ENCODE data around the gene BST1. TPM values are rescaled to one million over a fixed set of nuclear protein-coding genes. Genes with fewer than 3 reads are reported as not detected.
A peak's percentile ranks its signal among the peaks of the same experiment; 100 is the strongest.

BST1 gene
- total RNA-seq, 1 experiment from 2014 or later: 0.41 TPM

DNA sequence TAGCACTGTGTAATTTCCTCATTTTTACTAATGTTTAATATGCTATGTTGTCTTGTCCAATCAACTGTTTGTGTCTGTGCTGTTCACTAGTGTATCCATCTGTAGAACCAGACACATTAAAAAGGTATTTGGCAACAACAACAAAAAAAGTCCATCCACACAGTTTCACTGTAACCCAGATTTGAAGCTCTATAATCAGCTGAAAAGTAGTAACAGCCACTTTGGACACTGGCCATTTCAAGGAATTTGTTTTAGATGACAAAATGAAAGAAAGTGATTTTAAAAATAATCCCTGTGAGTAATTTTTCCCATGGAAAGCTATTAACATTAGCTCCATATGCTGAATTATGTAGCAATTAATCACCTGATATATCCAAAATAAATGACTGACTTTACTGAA is 45.5 kb upstream of the BST1 start:
- no TSS peak for BruUV-seq (replicated peaks)
- Mint-ChIP-seq H3K4me3 (ENCODE audit: unreplicated experiment) (peak overlapping the region; percentile 43), H3K9me3 (ENCODE audit: unreplicated experiment) (no peaks in the 10 kb centered on the region), H3K4me1 (ENCODE audit: low read depth, unreplicated experiment) (peaks cover 6% of the 10 kb centered on the region), H3K27ac (ENCODE audit: unreplicated experiment) (peak overlapping the region; percentile 28), H3K27me3 (ENCODE audit: insufficient read depth, unreplicated experiment) (no peaks in the 10 kb centered on the region), H3K36me3 (ENCODE audit: insufficient read depth, unreplicated experiment) (peaks cover 23% of the 10 kb centered on the region)
- intact Hi-C loops (cut with micrococcal nuclease; ENCODE audit: unreplicated experiment): loop anchor here (10.0 kb wide), 1 partner anchor 423 kb away; no protein-coding TSS in a partner anchor
- no peaks in the 10 kb centered on the region for H3K36me3 ChIP-seq (ENCODE audit: control insufficient read depth, insufficient read depth, low read length)
- H3K27me3 ChIP-seq (replicated peaks; ENCODE audit: control insufficient read depth, insufficient read depth, low read length): no peaks in the 10 kb centered on the region
- peaks cover 6% of the 10 kb centered on the region for H3K4me1 ChIP-seq
- H3K9me3 ChIP-seq: no peaks in the 10 kb centered on the region
- H3K4me3 ChIP-seq (ENCODE audit: low read depth, low read length): no peak overlapping the region
- DNase-seq: no peak
- ChIA-PET CTCF (no interaction called here), POLR2A (no interaction called here)
- TF ChIP-seq, protein P1, sequence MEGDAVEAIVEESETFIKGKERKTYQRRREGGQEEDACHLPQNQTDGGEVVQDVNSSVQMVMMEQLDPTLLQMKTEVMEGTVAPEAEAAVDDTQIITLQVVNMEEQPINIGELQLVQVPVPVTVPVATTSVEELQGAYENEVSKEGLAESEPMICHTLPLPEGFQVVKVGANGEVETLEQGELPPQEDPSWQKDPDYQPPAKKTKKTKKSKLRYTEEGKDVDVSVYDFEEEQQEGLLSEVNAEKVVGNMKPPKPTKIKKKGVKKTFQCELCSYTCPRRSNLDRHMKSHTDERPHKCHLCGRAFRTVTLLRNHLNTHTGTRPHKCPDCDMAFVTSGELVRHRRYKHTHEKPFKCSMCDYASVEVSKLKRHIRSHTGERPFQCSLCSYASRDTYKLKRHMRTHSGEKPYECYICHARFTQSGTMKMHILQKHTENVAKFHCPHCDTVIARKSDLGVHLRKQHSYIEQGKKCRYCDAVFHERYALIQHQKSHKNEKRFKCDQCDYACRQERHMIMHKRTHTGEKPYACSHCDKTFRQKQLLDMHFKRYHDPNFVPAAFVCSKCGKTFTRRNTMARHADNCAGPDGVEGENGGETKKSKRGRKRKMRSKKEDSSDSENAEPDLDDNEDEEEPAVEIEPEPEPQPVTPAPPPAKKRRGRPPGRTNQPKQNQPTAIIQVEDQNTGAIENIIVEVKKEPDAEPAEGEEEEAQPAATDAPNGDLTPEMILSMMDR (IDR thresholded peaks at IDR 0.05; ENCODE audit: insufficient read depth in 1 of 2, low read depth in 1 of 2, low read length in 1 of 2, severe bottlenecking in 1 of 2, unreplicated experiment in 1 of 2): no peak

GRCh38 chr4:15658136-15658770 is 44.6 kb upstream of the BST1 start:
- Histone ChIP-seq H3K4me3 (ENCODE audit: low read depth, low read length) (no peak overlapping the region), H3K9me3 (no peaks in the 10 kb centered on the region), H3K36me3 (ENCODE audit: control insufficient read depth, insufficient read depth, low read length) (no peaks in the 10 kb centered on the region), H3K4me1 (peaks cover 6% of the 10 kb centered on the region), H3K27me3 (replicated peaks; ENCODE audit: control insufficient read depth, insufficient read depth, low read length) (no peaks in the 10 kb centered on the region)
- Mint-ChIP-seq H3K27me3 (ENCODE audit: insufficient read depth, unreplicated experiment) (no peaks in the 10 kb centered on the region), H3K9me3 (ENCODE audit: unreplicated experiment) (no peaks in the 10 kb centered on the region), H3K4me1 (ENCODE audit: low read depth, unreplicated experiment) (peaks cover 6% of the 10 kb centered on the region), H3K27ac (ENCODE audit: unreplicated experiment) (no peak overlapping the region), H3K36me3 (ENCODE audit: insufficient read depth, unreplicated experiment) (peaks cover 23% of the 10 kb centered on the region), H3K4me3 (ENCODE audit: unreplicated experiment) (no peak overlapping the region)
- DNase-seq: no peak
- TF ChIP-seq, protein P1 (IDR thresholded peaks at IDR 0.05; ENCODE audit: insufficient read depth in 1 of 2, low read depth in 1 of 2, low read length in 1 of 2, severe bottlenecking in 1 of 2, unreplicated experiment in 1 of 2): no peak
- CTCF ChIA-PET: no interaction called here
- POLR2A ChIA-PET: no interaction called here
- intact Hi-C loops (cut with micrococcal nuclease; ENCODE audit: unreplicated experiment): loop anchor here (10.0 kb wide), 1 partner anchor 423 kb away; no protein-coding TSS in a partner anchor
- no TSS peak for BruUV-seq (replicated peaks)

GRCh38 chr4:15658781-15659180 is 44.1 kb upstream of the BST1 start:
- intact Hi-C loops (cut with micrococcal nuclease; ENCODE audit: unreplicated experiment): loop anchor here (10.0 kb wide), 1 partner anchor 424 kb away; no protein-coding TSS in a partner anchor
- no peak overlapping the region for H3K27ac Mint-ChIP-seq (ENCODE audit: unreplicated experiment)
- no peaks in the 10 kb centered on the region for H3K36me3 ChIP-seq (ENCODE audit: control insufficient read depth, insufficient read depth, low read length)
- peaks cover 23% of the 10 kb centered on the region for H3K36me3 Mint-ChIP-seq (ENCODE audit: insufficient read depth, unreplicated experiment)
- no peaks in the 10 kb centered on the region for H3K27me3 Mint-ChIP-seq (ENCODE audit: insufficient read depth, unreplicated experiment)
- no peak for DNase-seq
- H3K9me3 ChIP-seq: no peaks in the 10 kb centered on the region
- peaks cover 6% of the 10 kb centered on the region for H3K4me1 Mint-ChIP-seq (ENCODE audit: low read depth, unreplicated experiment)
- no peaks in the 10 kb centered on the region for H3K27me3 ChIP-seq (replicated peaks; ENCODE audit: control insufficient read depth, insufficient read depth, low read length)
- CTCF ChIA-PET: no interaction called here
- POLR2A ChIA-PET: no interaction called here
- no peak overlapping the region for H3K4me3 Mint-ChIP-seq (ENCODE audit: unreplicated experiment)
- BruUV-seq (replicated peaks): no TSS peak
- TF ChIP-seq, protein P1 (IDR thresholded peaks at IDR 0.05; ENCODE audit: insufficient read depth in 1 of 2, low read depth in 1 of 2, low read length in 1 of 2, severe bottlenecking in 1 of 2, unreplicated experiment in 1 of 2): no peak
- no peak overlapping the region for H3K4me3 ChIP-seq (ENCODE audit: low read depth, low read length)
- no peaks in the 10 kb centered on the region for H3K9me3 Mint-ChIP-seq (ENCODE audit: unreplicated experiment)
- H3K4me1 ChIP-seq: peaks cover 6% of the 10 kb centered on the region
